ENCODE measurements around the gene SLC25A41.
"Not testable (repeated sequence)": the region's sequence is repeated elsewhere in the genome, so short reads cannot be mapped to it uniquely, and the experiment has no call there.

Gene SLC25A41

GRCh38 chr19:6459262-6460098 lies 25.9 kb upstream of the SLC25A41 start, which contains the start of gene SLC25A23:
Gene SLC25A23 (minus strand): TSS chr19:6459792. CDS start chr19:6459628, 164 bp downstream.
- DNase-seq: peak; percentile 60

GRCh38 chr19:6458695-6459261 lies 25.2 kb upstream of the SLC25A41 start:
- no peak for DNase-seq

- DNase-seq: no peak
These were observed 24.6 kb upstream of the SLC25A41 start for GRCh38 chr19:6457958-6458694.

GRCh38 chr19:6455924-6456323 lies 22.4 kb upstream of the SLC25A41 start:
- DNase-seq: no peak

- no peak for DNase-seq
These were observed 20.5 kb upstream of the SLC25A41 start for GRCh38 chr19:6453951-6454565.

GRCh38 chr19:6452899-6453298 lies 19.3 kb upstream of the SLC25A41 start:
- no peak for DNase-seq

GRCh38 chr19:6452223-6452614 lies 18.7 kb upstream of the SLC25A41 start:
- no peak for DNase-seq

- DNase-seq: no peak
These were observed 18.1 kb upstream of the SLC25A41 start for GRCh38 chr19:6451583-6452222.

- DNase-seq: no peak
These were observed 16.6 kb upstream of the SLC25A41 start for GRCh38 chr19:6450166-6450565.

GRCh38 chr19:6448045-6448444 lies 14.5 kb upstream of the SLC25A41 start:
- DNase-seq: no peak

GRCh38 chr19:6446452-6446851 lies 12.9 kb upstream of the SLC25A41 start:
- DNase-seq: no peak

- no peak for DNase-seq
These were observed 10.4 kb upstream of the SLC25A41 start for GRCh38 chr19:6443986-6444385.

GRCh38 chr19:6442087-6442688 lies 8.6 kb upstream of the SLC25A41 start:
- DNase-seq: no peak

- DNase-seq: no peak
These were observed 7.3 kb upstream of the SLC25A41 start for GRCh38 chr19:6440905-6441304.

GRCh38 chr19:6439743-6440142 lies 6.2 kb upstream of the SLC25A41 start:
- no peak for DNase-seq

- no peak for DNase-seq
These were observed 398 bp downstream of the SLC25A41 start for GRCh38 chr19:6433165-6433564.

- DNase-seq: no peak
These were observed 1.7 kb downstream of the SLC25A41 start for GRCh38 chr19:6431891-6432290.

- DNase-seq: no peak
These were observed 3.9 kb downstream of the SLC25A41 start for GRCh38 chr19:6429419-6430221.

- DNase-seq: not testable (repeated sequence)
These were observed 4.7 kb downstream of the SLC25A41 start for GRCh38 chr19:6428692-6429418.

GRCh38 chr19:6427131-6427530 lies 6.4 kb downstream of the SLC25A41 start:
- DNase-seq: no peak

Data from activated naive CD4-positive, alpha-beta T cell treated with Interleukin-2 at 50 U/mL for 16 hours (primary cell).